Lower leg skin (tissue), 3 donors: ENCODE data around the gene CCL8.

Experiments
- POLR2A ChIP-seq, 2 donors: fragments of 450-650 bp; IDR thresholded peaks; one replicate each; pipeline ENCODE4 v1.6.1; 2016 to 2017; ENCODE audit warnings: antibody characterized with exemption in 2 of 2, mild to moderate bottlenecking in 1 of 2, moderate library complexity in 1 of 2
- TF ChIP-seq, protein P1 (sequence below), 3 donors: fragments of 450-650 bp; IDR thresholded peaks; one replicate each; pipeline ENCODE4 v1.5.1; 2016; ENCODE audit warnings: antibody characterized with exemption in 3 of 3, mild to moderate bottlenecking in 3 of 3, moderate library complexity in 2 of 3

DNA sequence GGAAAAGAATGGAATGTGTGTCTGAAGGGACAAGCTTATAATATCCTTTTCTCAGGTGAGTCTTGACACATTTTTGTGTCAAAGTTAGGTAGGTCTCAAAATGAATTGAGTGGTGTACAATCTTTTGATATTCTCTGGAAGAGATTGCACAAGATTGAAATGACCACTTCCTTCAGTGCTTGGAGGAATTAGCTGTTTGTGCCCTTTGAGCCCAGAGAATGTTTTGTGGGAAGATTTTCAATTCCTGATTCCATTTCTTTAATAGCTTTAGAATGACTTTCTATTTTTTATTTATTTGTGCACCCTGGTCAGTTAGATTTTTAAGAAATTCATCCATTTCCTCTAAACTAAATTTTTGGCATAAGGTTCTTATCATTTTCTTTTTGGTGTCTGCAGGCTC lies 35.4 kb downstream of the CCL8 start:
- TF ChIP-seq, protein P1, sequence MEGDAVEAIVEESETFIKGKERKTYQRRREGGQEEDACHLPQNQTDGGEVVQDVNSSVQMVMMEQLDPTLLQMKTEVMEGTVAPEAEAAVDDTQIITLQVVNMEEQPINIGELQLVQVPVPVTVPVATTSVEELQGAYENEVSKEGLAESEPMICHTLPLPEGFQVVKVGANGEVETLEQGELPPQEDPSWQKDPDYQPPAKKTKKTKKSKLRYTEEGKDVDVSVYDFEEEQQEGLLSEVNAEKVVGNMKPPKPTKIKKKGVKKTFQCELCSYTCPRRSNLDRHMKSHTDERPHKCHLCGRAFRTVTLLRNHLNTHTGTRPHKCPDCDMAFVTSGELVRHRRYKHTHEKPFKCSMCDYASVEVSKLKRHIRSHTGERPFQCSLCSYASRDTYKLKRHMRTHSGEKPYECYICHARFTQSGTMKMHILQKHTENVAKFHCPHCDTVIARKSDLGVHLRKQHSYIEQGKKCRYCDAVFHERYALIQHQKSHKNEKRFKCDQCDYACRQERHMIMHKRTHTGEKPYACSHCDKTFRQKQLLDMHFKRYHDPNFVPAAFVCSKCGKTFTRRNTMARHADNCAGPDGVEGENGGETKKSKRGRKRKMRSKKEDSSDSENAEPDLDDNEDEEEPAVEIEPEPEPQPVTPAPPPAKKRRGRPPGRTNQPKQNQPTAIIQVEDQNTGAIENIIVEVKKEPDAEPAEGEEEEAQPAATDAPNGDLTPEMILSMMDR (IDR thresholded peaks at IDR 0.05) = no peak
- no peak for TF ChIP-seq POLR2A (IDR thresholded peaks at IDR 0.05)
